ENCODE data around the gene SUB1.
A peak's percentile ranks its signal among the peaks of the same experiment; 100 is the strongest.
"Not testable (repeated sequence)": the region's sequence is repeated elsewhere in the genome, so short reads cannot be mapped to it uniquely, and the experiment has no call there.

SUB1 gene

DNA sequence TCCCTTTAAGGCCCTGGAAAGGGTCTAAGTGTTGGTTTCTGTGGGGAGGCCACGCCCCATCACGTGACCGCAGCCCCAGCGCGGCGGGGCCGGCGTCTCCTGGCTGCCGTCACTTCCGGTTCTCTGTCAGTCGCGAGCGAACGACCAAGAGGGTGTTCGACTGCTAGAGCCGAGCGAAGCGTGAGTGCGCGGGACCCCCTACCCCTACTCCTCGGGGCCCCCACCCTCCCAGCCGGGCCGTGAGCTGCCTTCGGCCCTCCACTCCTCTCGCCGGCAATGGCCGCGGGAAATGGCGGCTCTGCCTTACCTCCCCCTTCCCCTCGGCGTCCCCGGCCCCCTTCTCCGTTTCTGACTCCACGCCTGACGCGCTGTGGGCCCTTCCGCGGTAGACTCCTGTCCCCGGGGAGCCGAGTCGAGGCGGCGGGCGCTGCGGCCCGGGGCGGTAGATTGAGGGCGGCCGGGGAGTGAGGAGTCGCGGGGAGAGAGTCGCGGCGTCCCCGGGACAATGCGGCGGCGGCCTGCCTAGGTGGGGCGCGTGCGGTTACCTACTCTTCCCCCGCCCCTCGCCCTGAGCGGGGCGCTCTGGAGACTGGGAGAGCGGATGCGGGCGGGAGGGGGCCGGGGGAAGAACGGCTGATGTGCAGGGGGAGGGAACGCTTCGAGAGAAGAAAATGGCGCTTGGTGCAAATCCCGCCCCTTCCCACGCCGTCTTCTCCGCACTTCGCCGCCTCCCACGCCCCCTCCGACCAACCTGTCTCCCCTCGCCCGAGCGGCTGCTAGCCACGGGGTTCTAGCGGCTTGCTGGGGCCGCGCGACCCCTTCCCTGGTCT, at the start of gene SUB1:
TSS of gene SUB1 (plus strand) at position 112 of the 830 bp plus-strand sequence. CDS start 2,956 bp downstream, outside the sequence.
- H3K4me3 ChIP-seq (replicated peaks; ENCODE audit: low read depth, low read length): peak within 1 kb of the TSS; percentile 96
- DNase-seq (ENCODE audit: low read depth): peak; percentile 93
- TF ChIP-seq, protein P1, sequence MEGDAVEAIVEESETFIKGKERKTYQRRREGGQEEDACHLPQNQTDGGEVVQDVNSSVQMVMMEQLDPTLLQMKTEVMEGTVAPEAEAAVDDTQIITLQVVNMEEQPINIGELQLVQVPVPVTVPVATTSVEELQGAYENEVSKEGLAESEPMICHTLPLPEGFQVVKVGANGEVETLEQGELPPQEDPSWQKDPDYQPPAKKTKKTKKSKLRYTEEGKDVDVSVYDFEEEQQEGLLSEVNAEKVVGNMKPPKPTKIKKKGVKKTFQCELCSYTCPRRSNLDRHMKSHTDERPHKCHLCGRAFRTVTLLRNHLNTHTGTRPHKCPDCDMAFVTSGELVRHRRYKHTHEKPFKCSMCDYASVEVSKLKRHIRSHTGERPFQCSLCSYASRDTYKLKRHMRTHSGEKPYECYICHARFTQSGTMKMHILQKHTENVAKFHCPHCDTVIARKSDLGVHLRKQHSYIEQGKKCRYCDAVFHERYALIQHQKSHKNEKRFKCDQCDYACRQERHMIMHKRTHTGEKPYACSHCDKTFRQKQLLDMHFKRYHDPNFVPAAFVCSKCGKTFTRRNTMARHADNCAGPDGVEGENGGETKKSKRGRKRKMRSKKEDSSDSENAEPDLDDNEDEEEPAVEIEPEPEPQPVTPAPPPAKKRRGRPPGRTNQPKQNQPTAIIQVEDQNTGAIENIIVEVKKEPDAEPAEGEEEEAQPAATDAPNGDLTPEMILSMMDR (IDR thresholded peaks at IDR 0.05; ENCODE audit: low read length, missing control alignments): no peak

DNA sequence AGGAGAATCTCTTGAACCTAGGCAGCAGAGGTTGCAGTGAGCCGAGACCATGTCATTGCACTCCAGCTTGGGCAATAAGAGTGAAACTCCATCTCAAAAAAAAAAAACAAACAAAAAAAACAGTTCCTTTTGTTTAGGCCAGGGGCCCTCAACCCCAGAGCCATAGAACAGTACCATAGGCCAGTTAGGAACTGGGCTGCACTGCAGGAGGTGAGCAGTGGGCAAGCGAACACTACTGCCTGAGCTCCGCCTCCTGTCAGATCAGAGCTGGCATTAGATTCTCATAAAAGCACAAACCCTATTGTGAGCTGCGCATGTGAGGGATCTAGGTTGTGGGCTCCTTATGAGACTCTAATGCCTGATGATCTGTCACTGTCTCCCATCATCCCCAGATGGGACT, 49.1 kb upstream of the SUB1 start:
- no peak overlapping the region for H3K4me3 ChIP-seq (replicated peaks; ENCODE audit: low read depth, low read length)
- TF ChIP-seq, protein P1 (IDR thresholded peaks at IDR 0.05; ENCODE audit: low read length, missing control alignments): no peak
- no peak for DNase-seq (ENCODE audit: low read depth)

DNA sequence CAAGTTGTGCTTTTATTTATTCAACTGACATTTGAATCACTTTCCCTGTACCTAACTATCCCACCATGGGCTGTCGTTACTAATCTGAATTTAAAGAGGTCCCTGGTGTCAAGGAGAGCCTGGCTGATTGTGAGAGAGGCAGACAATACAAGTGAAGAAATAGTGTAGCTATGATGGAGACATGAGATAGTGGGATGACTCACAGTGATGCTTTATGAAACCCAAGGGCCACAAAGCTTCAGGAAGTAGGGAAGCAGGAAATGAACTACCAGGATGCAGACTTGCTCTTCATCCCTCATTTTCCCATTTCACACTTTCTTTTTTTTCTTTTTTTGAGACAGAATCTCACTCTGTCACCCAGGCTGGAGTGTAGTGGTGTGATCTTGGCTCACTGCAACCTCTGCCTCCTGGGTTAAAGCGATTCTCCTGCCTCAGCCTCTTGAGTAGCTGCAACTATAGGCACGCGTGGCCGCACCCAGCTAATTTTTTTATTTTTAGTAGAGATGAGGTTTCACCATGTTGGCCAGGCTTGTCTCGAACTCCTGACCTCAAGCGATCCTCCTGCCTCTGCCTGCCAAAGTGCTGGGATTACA, 47.8 kb upstream of the SUB1 start:
- not testable (repeated sequence) for H3K4me3 ChIP-seq (replicated peaks; ENCODE audit: low read depth, low read length)
- peak; percentile 80 for DNase-seq (ENCODE audit: low read depth)

DNA sequence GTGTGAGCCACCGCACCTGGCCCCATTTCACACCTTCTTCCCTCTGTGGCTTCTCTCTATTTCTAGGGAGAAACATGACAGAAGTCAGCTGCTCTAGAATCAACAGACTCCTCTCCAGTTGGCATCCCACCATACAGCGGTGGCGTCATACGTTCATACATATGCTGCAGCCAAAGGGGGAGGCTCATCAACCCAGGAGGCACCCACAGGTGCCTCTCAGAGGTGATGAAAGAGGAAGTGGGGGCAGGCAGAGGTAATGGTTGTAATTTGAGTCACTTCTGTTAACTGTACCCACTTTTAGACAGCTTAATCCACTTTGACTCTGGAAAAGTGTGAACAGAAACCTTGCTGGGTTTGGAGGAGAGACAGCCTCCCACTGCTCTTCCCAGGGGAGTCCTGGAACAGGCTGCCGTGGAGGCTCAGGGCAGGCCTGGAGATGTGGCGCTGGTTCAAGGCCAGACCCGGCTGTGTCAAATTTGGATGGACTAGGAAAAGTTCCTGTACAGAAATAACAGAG, 47.3 kb upstream of the SUB1 start:
- peak; percentile 33 for DNase-seq (ENCODE audit: low read depth)
- H3K4me3 ChIP-seq (replicated peaks; ENCODE audit: low read depth, low read length): no peak overlapping the region
- TF ChIP-seq, protein P1 (IDR thresholded peaks at IDR 0.05; ENCODE audit: low read length, missing control alignments): no peak

DNA sequence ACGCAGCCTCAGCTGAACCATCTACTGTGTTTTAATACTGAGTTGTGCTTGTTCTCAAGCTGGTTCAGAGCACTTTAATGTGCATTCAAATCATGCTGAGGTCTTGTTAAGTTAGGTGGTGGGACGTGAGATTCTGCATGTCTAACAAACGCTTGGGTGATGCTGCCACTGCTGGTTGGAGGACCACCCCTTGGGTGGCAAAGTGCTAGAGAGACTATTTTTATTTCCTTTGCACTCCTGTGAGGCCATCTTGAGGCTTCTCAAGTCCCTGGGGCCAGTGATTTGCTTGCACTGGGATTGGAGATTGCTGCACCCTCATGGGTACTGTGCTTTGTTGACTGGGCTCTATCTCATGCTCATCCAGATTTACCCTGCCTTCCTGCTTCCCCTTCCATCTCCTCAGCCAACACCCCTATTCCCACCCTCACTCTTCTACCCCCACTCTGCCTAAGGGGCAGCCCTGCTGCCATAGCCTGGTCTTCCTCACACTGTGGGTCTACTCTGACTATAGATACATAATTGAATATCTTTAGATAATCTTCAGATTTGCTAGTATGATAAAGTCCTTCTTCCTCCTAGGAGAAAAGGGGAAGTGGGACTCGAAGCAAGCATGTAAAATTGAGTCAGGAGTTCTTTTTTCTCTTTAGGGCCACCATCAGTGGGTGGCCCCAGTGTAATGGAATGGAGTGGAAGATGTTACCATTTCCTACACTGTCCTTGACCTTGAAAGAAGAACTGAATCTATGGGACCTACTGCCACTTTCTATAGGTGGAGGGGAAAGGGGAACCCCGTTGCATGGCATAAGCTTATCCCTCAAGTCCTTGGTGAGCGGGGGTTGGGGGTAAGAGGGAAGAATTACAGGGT, 45.1 kb upstream of the SUB1 start:
- H3K4me3 ChIP-seq (replicated peaks; ENCODE audit: low read depth, low read length): no peak overlapping the region
- TF ChIP-seq, protein P1 (IDR thresholded peaks at IDR 0.05; ENCODE audit: low read length, missing control alignments): no peak
- DNase-seq (ENCODE audit: low read depth): no peak

DNA sequence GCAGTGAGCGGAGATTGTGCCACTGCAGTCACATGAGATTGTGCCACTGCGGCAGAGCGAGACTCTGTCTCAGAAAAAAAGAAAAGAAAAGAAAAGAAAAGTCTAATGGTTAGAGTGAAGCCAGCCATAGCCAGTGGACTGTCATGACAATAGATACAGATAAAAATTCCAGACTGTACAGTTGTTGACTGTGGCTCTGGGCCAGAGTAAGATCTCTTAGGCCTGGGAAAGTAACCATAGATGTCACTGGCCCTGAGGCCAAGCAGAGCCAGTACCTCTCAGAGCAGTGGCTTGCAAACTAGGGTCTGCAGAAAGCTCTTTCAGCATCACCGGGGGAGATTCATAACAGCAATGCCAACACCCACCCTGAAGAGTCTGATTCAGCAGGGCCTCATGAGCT, 44.1 kb upstream of the SUB1 start:
- no peak overlapping the region for H3K4me3 ChIP-seq (replicated peaks; ENCODE audit: low read depth, low read length)
- DNase-seq (ENCODE audit: low read depth): peak; percentile 57
- TF ChIP-seq, protein P1 (IDR thresholded peaks at IDR 0.05; ENCODE audit: low read length, missing control alignments): no peak

Measured in fibroblast of pulmonary artery (primary cell).